ENCODE measurements around the gene PCDH12.
"Not testable (repeated sequence)": the region's sequence is repeated elsewhere in the genome, so short reads cannot be mapped to it uniquely, and the experiment has no call there.

The PCDH12 gene

DNA sequence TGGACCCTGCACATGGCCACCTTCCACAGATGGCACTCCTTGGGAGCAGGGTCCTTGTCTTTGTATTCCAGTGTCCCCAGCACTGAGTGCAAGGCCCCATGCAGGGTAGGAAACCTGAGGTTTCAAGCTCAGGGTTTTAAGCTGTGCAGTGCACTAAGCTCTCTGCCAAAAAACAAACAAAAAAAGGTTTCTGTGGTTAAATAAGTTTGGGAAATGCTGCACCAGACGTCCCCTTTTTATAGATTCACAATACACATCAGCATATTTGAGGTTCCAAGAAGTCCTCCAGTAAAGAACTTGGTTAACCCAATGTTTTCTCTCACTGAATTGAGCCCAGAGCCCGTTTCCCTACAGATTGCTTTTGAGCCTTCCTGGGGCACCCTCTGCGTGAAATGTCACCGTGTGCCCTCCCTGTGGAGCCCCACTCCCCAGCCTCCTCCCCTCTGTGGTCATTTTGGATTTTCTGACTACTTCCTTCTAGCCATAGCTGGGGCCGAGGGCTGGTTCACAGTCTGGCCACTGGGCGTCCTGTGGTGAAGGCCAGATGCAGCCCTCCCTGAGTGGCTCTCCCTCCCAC lies 17.2 kb downstream of the PCDH12 start:
- no peak for DNase-seq (ENCODE audit: low read depth)

DNA sequence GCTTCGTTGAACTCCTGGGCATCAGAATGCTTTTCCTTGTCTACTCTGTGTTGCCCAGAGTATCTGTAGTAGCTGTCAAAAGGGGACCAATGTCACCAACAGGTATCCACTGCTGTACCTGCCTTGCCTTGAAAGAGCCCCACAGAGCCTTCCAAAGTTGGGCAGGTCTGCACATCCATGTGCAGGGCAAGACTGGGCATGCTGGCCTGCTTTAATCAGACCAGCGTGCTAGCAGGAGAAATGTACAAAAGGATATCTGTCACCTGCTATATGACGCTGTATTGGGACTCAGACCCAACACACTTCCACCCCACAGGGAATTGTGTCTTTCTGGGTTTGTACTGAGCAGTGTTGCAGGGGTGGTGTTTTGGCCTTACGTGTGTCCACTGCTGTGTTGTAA lies 22.5 kb downstream of the PCDH12 start:
- no peak for DNase-seq (ENCODE audit: low read depth)

DNA sequence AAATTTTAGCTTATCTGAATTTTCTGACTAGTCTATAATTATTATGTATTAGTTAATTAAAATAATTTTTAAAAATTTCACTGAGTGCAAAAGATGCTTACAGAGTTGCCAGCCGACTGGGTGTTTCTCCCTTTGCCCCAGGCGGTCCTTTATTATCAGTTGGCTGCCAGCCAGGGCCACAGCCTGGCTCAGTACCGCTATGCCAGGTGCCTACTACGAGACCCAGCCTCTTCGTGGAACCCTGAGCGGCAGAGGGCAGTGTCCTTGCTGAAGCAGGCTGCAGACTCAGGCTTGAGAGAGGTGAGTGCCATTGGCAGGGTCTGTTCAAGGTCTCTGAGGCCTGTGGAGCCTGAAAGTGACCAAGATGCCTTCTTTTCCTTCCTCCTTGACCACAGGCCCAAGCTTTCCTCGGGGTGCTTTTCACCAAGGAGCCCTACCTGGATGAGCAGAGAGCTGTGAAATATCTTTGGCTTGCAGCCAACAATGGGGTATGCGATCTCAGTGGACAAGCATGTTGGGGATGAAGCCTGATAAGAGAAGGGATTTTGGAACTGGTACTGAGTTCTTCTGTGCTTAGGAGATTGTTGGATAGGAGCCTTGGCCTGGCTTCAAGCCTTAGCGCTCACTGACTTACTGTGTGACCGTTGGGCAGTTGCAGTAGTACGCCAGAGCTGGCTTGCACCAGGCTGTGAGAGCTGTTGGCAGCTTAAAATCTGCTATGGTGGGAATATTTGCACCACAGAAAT lies 23.7 kb downstream of the PCDH12 start:
- DNase-seq (ENCODE audit: low read depth), result no peak

DNA sequence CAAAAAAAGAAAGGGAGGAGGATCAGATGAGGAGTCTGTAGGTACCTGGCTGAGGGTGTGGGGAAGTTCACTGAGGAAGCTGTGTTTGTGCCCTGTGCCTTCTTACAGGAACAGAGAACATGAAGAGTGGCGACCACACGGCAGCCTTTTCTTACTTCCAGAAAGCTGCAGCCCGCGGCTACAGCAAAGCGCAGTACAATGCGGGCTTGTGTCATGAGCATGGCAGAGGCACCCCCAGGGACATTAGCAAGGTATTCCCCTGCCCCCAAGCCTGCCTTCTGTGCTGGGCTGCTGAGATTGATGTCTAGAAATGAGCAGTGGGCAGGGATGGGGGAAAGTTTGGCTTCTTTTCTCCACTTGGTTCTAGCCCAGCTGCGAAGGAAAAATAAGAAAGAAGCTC lies 24.9 kb downstream of the PCDH12 start:
- no peak for DNase-seq (ENCODE audit: low read depth)

DNA sequence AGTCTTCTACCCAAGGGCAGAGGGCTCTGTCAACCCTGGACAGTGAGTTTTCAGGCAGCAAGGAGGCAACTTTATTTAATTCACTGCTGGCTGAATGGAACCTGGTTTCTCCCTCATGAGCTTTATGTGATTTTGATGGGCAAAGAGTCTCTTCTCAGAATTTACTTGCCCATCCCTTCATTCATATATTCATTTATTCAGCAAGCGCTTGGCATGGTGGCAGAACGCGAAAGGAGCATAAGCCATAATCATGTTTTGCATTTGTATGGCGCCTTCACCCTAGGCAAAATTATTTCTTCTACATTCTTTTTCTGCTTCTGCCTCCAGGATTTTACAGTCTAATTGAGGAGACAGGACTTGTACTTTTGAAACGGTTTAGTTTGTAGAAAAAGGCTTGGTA lies 26.3 kb downstream of the PCDH12 start:
- DNase-seq (ENCODE audit: low read depth), result no peak

DNA sequence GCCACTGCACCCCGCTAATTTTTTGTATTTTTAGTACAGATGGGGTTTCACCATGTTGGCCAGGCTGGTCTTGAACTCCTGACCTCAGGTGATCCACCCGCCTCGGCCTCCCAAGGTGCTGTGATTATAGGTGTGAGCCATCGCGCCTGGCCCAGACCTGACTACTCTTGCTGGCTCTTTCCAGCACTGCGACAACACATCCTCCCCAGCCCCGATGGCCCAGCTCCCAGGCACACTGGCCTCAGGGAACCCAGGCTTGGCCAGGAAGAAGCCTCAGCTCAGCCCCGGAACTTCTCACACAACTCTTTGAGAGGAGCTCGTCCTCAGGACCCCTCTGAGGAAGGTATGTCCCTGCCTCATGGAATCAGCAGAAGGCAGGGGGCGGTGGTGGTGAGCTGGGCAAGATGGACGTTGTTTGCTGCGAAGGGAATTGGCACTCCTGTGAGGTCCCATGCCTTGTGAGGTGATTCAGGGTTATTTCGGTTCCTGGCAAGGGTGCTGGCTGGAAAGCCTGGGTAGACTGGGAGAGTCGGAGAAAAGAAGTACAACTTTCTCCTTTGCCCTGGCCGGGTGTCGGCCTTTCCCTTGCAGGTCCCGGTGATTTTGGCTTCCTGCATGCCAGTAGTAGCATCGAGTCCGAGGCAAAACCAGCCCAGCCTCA lies 28.5 kb downstream of the PCDH12 start:
- no peak for DNase-seq (ENCODE audit: low read depth)

DNA sequence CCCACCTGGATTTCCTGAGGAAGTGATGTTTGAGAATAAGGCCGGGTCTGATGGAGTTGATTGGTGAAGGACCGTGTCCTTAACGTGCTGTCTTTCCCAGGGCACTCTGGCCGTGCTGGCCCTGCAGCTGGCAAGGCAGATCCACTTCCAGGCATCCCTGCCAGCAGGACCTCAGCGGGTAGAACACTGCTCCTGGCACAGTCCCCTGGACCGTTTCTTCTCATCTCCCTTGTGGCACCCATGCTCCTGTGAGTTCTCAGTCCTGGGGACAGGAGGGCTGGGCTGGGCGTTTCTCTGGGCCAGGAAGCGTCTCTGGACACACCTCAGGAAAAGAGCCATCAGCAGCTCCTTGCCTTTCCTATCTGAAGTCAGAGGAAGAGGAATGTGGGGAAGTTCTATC lies 30.0 kb downstream of the PCDH12 start:
- DNase-seq (ENCODE audit: low read depth), result no peak

DNA sequence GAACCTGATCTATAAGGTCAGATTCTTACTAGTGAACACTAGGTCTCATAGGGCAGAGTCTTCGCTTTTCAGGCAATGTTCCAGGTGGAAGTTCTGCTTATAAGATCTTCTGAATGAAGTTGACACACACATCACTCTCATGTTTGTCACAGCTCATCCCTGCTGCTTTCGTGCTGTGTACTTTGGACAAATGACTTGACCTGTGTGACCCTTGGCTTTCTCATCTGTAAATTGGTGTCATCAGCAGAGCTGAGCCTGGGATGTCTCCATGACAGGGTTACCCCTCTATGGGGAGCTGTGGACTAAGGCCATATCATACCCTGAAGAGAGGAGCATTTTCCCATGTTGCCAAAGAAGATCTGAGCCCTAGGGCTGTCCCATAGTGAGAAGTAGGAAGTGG lies 31.6 kb downstream of the PCDH12 start:
- DNase-seq (ENCODE audit: low read depth), result no peak

DNA sequence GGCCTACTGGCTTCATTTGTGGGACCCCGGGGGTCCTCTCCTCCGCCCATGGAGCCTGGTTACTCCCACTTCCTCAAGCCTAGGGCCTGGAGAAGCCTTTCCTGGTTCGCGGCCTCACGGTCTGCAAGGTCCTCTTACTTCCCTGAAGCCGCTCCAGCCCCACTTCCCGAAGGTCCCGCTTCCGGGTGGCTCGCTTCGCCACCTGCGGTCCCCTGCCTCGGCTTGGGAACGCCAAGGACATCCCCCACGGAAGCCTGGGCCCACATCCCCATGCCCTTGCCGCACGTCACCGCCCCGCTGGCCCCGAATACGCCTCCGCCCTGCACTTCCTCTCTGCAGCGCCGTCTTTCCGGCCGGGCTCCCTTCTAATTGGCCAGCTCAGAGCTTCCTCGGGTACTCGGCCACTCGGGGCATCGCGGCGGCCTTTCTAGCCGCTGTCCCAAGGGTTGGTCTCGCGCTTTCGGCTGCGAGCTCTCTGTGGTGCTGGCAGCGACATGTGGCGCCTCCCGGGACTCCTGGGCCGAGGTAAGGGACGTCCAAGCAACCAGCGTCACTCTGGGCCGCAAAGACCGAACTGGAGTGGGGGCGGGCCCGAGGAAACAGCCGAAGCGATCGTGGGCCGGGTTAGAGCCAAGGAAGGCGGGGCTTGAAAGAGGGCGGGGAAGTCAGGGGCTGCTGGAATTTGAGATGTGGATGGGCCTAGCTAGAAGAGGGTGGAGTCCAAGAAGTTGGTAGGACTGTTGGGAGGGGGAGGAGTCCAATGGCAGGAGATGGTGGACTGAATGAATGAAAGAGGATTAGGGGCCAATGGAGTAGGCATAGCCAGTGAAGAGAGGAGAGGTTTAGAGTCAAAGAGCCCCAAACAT lies 34.3 kb downstream of the PCDH12 start, which contains the start of gene DELE1:
Gene DELE1 (plus strand): TSS at position 424 of the 866 bp plus-strand sequence. CDS start 71 bp downstream, at position 495.
- DNase-seq (ENCODE audit: low read depth), result peak; percentile 83

DNA sequence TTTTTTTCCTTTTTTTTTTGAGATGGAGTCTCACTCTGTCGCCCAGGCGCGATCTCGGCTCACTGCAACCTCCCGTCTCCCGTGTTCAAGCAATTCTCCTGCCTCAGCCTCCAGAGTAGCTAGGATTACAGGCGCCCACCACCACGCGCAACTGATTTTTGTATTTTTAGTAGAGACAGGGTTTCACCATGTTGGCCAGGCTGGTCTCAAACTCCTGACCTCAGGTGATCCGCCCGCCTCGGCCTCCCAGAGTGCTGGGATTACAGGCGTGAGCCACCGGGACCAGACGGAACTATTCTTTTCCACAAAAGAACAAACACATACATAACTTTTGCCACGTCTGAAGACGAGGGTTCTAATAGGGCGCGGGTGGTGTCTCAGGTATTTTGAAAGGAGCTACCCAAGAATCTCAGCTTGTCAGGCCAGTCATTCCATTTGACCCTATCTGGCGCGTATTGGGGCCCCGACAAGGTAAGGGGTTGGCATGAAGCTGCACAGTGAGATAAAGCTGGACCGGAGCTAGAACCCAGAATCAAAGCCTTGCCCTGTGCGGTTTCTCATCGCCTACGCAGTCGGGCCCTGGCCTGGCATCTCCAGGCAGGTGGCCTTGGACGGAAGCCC lies 35.1 kb downstream of the PCDH12 start:
- not testable (repeated sequence) for DNase-seq (ENCODE audit: low read depth)

DNA sequence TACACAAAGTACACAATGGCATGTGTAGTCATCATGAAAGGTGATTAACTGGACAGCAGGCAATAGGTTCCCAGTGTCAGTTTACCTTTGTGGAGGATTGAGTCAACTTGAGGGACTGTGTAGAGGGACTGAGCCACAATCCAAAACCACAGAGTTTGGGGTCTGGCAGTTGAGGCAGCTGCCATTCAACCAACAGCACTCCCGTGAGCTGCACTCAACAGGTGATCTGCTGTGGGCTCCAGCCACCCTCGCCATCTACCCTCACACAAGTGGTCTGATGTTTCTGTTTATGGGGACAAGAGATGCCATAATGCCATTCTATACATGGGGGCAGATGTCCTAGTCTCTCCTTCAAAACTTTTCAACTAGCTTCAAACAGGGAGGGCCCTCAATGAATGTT lies 37.2 kb downstream of the PCDH12 start:
- DNase-seq (ENCODE audit: low read depth), result no peak

DNA sequence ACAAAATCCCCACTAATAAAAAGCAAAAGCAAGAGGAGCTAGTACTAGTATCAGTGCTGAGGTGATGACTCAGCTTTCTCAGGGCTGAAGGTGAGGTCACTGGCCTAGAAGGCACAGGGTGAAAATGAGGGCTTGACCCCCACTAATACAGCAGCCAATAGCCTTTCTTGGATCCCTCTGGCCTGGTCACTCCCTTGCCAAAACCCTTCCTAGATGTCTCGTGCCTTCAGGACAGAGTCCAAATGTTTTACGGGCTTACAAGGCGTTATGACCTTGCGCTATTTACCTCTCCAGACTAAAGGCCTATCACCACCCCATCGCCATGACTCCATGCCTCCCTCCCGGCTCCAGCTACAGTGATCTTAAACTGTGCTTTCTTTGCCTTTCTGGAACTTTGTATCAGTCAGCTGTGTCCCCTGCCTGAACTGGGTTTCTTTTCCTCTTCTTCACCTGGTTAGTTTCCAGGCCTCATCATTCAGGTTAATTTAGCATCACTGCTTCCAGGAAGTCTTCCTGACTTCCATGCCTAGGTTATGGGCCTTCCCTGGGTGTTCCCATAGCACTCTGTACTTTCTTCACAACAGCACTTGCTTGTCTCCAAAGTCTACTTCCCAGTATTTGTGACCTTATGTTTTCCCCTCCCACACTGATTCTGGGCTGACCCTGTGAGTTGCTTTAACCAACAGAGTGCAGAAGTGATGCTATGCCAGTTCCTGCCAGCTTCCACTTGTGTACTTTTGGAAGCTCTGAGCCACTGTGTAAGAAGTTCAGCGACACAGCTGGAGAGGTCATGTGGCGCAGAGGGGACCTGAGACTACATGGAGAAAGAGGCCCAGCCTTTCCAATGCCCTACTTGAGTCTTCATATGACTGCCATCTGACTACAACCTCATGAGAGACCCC lies 38.5 kb downstream of the PCDH12 start:
- no peak for DNase-seq (ENCODE audit: low read depth)

DNA sequence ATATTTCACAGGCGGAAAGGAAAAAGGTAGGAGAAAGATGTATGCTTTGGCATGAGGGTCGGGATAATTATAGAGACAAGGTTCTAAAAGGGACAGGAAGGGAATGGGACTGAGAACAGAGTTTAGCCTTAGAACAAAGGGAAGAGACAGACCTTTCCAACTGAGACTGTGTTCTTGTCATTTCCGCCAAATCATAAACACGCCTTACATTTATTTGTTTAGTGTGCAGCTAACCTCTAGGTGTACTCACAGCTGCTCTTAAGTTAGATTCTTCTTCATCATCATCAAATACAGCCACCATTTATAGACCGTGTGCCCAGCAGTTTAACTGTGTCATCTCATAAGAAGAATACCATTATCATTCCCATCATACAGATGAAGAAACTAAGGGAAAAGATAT lies 40.2 kb downstream of the PCDH12 start:
- DNase-seq (ENCODE audit: low read depth), result no peak

DNA sequence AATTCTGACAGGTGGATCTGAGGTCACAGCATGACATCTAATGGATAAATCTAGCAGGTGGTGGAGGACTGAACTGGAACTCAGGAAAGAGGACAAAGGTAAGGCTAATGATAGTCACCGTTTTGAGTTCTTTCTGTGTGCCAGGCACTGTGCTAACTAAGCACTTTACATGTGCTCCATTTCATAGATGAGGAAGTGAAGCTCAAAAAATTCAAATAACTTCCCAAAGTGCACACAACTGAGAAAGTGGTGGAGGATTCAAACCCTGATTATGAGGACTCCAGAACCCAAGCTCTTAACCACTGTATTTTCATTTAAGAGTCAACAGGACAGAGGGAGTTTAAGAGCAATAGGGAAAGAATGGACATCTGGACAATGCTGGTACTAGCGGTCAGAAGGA lies 41.5 kb downstream of the PCDH12 start:
- DNase-seq (ENCODE audit: low read depth), result no peak

DNA sequence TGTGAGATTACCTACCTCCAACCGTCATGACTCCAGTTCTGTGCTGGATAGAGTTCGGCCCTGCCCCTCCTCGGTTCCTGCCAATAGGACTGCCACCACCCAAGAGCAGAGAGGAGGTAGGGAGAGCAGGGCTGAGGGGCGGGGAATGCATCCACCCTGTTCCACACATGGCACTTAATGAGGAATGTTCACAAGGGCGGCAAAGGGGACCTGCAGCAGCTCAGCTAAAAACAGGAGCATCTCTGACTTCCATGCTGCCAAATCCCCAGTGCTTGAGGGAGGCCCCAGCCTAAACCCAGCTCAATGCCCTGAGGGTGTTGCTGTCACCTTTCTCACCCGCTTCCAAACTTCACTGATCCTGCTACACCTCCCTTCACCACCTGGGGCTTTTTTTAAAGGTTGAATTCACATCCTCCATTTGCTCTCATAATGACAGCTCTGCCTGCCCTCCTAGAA lies 42.1 kb downstream of the PCDH12 start:
- DNase-seq (ENCODE audit: low read depth), result no peak

DNA sequence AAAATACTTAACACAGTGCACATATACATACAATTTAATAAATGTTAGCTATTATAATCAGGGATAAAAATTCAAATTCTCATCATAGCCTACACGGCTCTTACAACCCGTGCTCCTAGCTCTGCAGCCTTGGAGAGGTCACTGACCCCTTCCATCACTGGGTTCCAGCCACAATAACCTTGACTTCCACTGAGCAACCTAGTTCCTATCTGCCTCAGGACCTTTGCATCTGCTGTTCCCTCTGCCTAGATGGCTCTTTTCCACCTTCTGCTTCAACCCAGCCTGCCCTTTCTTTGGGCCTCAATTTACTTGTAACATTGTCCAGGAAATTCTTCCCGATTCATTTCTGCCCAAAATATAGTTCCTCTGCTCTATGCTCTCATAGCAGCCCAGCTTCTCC lies 43.2 kb downstream of the PCDH12 start:
- no peak for DNase-seq (ENCODE audit: low read depth)

DNA sequence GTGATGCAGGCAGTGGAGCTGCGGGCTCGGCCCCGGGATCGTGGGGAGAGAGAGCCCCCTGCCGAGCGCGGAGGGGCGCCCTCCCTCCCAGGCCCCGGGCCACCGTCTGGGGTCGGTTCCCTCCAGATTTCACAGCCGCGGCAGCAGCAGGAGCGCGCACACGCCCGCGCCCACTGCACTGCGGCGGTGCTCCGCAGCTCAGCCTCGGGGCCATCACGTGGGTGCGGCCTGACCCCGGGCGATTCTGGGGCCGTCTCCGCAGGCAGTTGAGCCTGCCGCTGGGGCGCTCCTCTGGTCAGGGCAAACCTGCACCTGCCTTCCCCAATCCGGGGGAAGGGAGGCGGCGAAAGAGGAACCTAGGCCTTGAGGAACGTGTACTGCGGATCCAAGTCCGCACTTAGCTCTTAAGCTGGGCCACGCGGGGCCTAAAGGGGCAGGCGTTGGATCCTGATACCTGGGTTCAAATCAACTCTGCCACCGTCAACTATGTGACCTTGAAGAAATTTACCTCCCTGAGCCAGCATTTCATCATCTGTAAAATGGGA lies 43.7 kb downstream of the PCDH12 start:
- peak; percentile 3 for DNase-seq (ENCODE audit: low read depth)

DNA sequence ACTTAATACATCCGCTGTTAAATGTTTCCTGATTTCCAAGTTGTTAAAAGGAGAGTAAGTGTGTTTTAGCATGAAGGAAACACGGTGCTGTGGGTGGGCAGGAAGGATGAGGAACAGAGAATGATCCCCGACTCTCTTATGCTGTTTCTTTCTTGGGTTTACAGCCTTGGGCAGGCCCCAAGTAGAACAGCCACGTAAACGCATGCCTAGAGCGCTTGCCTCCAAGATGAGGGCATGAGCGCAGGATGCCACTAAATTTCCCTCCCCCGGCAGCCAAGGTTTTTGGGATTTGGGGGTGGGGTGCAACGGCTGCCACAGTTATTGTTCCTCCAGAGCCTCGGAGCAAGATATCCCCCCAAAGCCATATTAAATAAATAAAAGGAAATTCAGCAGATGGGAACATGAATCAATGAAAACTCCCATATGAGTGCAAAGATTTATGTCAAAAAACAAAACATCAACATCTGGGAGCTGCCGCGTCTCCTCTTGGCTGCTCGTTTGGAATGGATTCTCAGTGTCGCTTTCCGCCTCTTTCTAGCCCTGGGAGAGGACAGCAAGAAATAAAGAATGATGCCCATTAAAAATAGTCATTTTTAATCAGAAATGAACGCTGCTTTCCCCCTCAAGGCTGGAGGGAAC lies 44.3 kb downstream of the PCDH12 start:
- no peak for DNase-seq (ENCODE audit: low read depth)

DNA sequence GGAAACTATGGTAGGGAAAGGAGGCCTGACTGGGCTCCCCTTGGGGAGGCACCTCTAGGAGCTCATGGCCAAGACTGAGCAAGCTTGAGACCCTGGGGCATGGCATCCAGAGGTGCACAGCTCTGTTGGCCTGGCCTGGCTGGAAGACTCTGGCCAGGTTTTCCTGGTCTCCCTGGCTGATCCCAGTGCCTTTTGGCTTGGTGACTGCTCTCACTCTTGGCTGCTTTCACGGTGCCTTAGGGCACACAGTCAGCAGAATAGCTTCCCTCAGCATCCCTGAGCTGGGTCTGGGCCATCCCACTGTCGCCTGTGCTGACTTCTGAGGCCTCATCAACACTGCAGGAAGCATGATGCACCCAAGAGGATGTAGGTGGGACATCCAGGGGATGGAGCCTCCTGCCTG lies 47.7 kb downstream of the PCDH12 start:
- DNase-seq (ENCODE audit: low read depth), result no peak

DNA sequence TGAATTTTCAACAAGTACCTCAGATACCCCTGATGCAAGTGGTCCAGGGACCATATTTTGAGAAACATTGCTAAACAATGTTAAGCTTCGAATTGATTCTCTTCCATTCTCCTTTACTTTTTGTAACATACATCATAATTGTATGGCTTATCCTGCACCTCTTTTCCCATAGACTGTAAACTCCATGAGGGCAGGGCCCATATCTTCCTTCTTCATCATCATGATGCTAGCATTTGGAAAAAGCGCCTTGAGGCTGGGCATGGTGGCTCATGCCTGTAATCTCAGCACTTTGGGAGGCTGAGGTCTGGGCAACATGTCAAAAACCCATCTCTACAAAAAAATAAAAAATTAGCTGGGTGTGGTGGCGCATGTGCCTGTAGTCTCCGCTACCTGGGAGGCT lies 48.8 kb downstream of the PCDH12 start:
- no peak for DNase-seq (ENCODE audit: low read depth)
